Measurements from ENCODE around the gene CHST4.
A peak's percentile ranks its signal among the peaks of the same experiment; 100 is the strongest.
"Not testable (repeated sequence)": the region's sequence is repeated elsewhere in the genome, so short reads cannot be mapped to it uniquely, and the experiment has no call there.

CHST4 gene

GRCh38 chr16:71557954-71558582, 31.8 kb downstream of the CHST4 start:
- Histone ChIP-seq H3K36me3 (ENCODE audit: insufficient read depth, low read length) (no peaks in the 10 kb centered on the region), H3K4me2 (ENCODE audit: low read length) (no peak overlapping the region), H3K4me3 (ENCODE audit: low read length) (no peak overlapping the region), H3K27me3 (ENCODE audit: control insufficient read depth, insufficient read depth, low read length) (peaks cover 9% of the 10 kb centered on the region), H3K4me1 (ENCODE audit: control insufficient read depth, insufficient read depth, low read length) (no peaks in the 10 kb centered on the region), H3K9me3 (replicated peaks; ENCODE audit: low read length) (no peaks in the 10 kb centered on the region), H3K9ac (ENCODE audit: low read depth, low read length) (no peak overlapping the region)

- Histone ChIP-seq H3K9me3 (replicated peaks; ENCODE audit: low read length) (no peaks in the 10 kb centered on the region), H3K36me3 (ENCODE audit: insufficient read depth, low read length) (no peaks in the 10 kb centered on the region), H3K4me1 (ENCODE audit: control insufficient read depth, insufficient read depth, low read length) (peaks cover 3% of the 10 kb centered on the region), H3K4me3 (ENCODE audit: low read length) (no peak overlapping the region), H3K27me3 (ENCODE audit: control insufficient read depth, insufficient read depth, low read length) (peaks cover 9% of the 10 kb centered on the region), H3K4me2 (ENCODE audit: low read length) (no peak overlapping the region), H3K9ac (ENCODE audit: low read depth, low read length) (no peak overlapping the region)
Observed at GRCh38 chr16:71559855-71560254, 33.6 kb downstream of the CHST4 start.

GRCh38 chr16:71561886-71562285, 35.7 kb downstream of the CHST4 start:
- not testable (repeated sequence) for H3K9me3 ChIP-seq (replicated peaks; ENCODE audit: low read length)

GRCh38 chr16:71562552-71562951, 36.3 kb downstream of the CHST4 start:
- Histone ChIP-seq H3K4me2 (ENCODE audit: low read length) (no peak overlapping the region), H3K27me3 (ENCODE audit: control insufficient read depth, insufficient read depth, low read length) (peaks cover 16% of the 10 kb centered on the region), H3K9me3 (replicated peaks; ENCODE audit: low read length) (no peaks in the 10 kb centered on the region), H3K9ac (ENCODE audit: low read depth, low read length) (no peak overlapping the region), H3K4me3 (ENCODE audit: low read length) (no peak overlapping the region), H3K4me1 (ENCODE audit: control insufficient read depth, insufficient read depth, low read length) (peaks cover 9% of the 10 kb centered on the region), H3K36me3 (ENCODE audit: insufficient read depth, low read length) (no peaks in the 10 kb centered on the region)

More at GRCh38 chr16:71561886-71562285, 35.7 kb downstream of the CHST4 start:
- peaks cover 15% of the 10 kb centered on the region for H3K27me3 ChIP-seq (ENCODE audit: control insufficient read depth, insufficient read depth, low read length)
- not testable (repeated sequence) for H3K36me3 ChIP-seq (ENCODE audit: insufficient read depth, low read length); H3K4me2 ChIP-seq (ENCODE audit: low read length); H3K4me3 ChIP-seq (ENCODE audit: low read length); H3K9ac ChIP-seq (ENCODE audit: low read depth, low read length); H3K4me1 ChIP-seq (ENCODE audit: control insufficient read depth, insufficient read depth, low read length)

GRCh38 chr16:71564335-71564967, 38.2 kb downstream of the CHST4 start:
- Histone ChIP-seq H3K9me3 (replicated peaks; ENCODE audit: low read length) (no peaks in the 10 kb centered on the region), H3K4me3 (ENCODE audit: low read length) (peak overlapping the region; percentile 72), H3K4me2 (ENCODE audit: low read length) (peak overlapping the region; percentile 84), H3K27me3 (ENCODE audit: control insufficient read depth, insufficient read depth, low read length) (peaks cover 17% of the 10 kb centered on the region), H3K36me3 (ENCODE audit: insufficient read depth, low read length) (no peaks in the 10 kb centered on the region), H3K9ac (ENCODE audit: low read depth, low read length) (peak overlapping the region; percentile 72), H3K4me1 (ENCODE audit: control insufficient read depth, insufficient read depth, low read length) (peaks cover 9% of the 10 kb centered on the region)

- no peak overlapping the region for H3K9ac ChIP-seq (ENCODE audit: low read depth, low read length)
Observed at GRCh38 chr16:71565812-71566700, 39.8 kb downstream of the CHST4 start.

GRCh38 chr16:71567931-71568330, 41.7 kb downstream of the CHST4 start:
- Histone ChIP-seq H3K4me1 (ENCODE audit: control insufficient read depth, insufficient read depth, low read length) (peaks cover 9% of the 10 kb centered on the region), H3K9ac (ENCODE audit: low read depth, low read length) (no peak overlapping the region), H3K9me3 (replicated peaks; ENCODE audit: low read length) (no peaks in the 10 kb centered on the region), H3K4me3 (ENCODE audit: low read length) (no peak overlapping the region), H3K27me3 (ENCODE audit: control insufficient read depth, insufficient read depth, low read length) (peaks cover 31% of the 10 kb centered on the region), H3K4me2 (ENCODE audit: low read length) (no peak overlapping the region), H3K36me3 (ENCODE audit: insufficient read depth, low read length) (no peaks in the 10 kb centered on the region)

More at GRCh38 chr16:71565812-71566700, 39.8 kb downstream of the CHST4 start:
- H3K4me1 ChIP-seq (ENCODE audit: control insufficient read depth, insufficient read depth, low read length): peaks cover 9% of the 10 kb centered on the region
- no peaks in the 10 kb centered on the region for H3K36me3 ChIP-seq (ENCODE audit: insufficient read depth, low read length)
- peak overlapping the region; percentile 84 for H3K4me2 ChIP-seq (ENCODE audit: low read length)
- H3K9me3 ChIP-seq (replicated peaks; ENCODE audit: low read length): no peaks in the 10 kb centered on the region
- H3K4me3 ChIP-seq (ENCODE audit: low read length): peak overlapping the region; percentile 72
- peaks cover 20% of the 10 kb centered on the region for H3K27me3 ChIP-seq (ENCODE audit: control insufficient read depth, insufficient read depth, low read length)

GRCh38 chr16:71568551-71568950, 42.3 kb downstream of the CHST4 start:
- Histone ChIP-seq H3K4me2 (ENCODE audit: low read length) (no peak overlapping the region), H3K4me3 (ENCODE audit: low read length) (no peak overlapping the region), H3K9me3 (replicated peaks; ENCODE audit: low read length) (no peaks in the 10 kb centered on the region), H3K27me3 (ENCODE audit: control insufficient read depth, insufficient read depth, low read length) (peaks cover 31% of the 10 kb centered on the region), H3K36me3 (ENCODE audit: insufficient read depth, low read length) (no peaks in the 10 kb centered on the region), H3K9ac (ENCODE audit: low read depth, low read length) (no peak overlapping the region), H3K4me1 (ENCODE audit: control insufficient read depth, insufficient read depth, low read length) (peaks cover 9% of the 10 kb centered on the region)

GRCh38 chr16:71569621-71570020, 43.4 kb downstream of the CHST4 start:
- Histone ChIP-seq H3K9ac (ENCODE audit: low read depth, low read length) (no peak overlapping the region), H3K27me3 (ENCODE audit: control insufficient read depth, insufficient read depth, low read length) (peaks cover 32% of the 10 kb centered on the region), H3K9me3 (replicated peaks; ENCODE audit: low read length) (no peaks in the 10 kb centered on the region), H3K4me1 (ENCODE audit: control insufficient read depth, insufficient read depth, low read length) (peaks cover 6% of the 10 kb centered on the region), H3K36me3 (ENCODE audit: insufficient read depth, low read length) (no peaks in the 10 kb centered on the region), H3K4me2 (ENCODE audit: low read length) (no peak overlapping the region), H3K4me3 (ENCODE audit: low read length) (no peak overlapping the region)

- Histone ChIP-seq H3K27me3 (ENCODE audit: control insufficient read depth, insufficient read depth, low read length) (peaks cover 36% of the 10 kb centered on the region), H3K9ac (ENCODE audit: low read depth, low read length) (no peak overlapping the region), H3K9me3 (replicated peaks; ENCODE audit: low read length) (no peaks in the 10 kb centered on the region)
Observed at GRCh38 chr16:71570144-71570543, 43.9 kb downstream of the CHST4 start.

GRCh38 chr16:71572497-71573116, 46.4 kb downstream of the CHST4 start:
- no peak overlapping the region for H3K4me2 ChIP-seq (ENCODE audit: low read length)
- H3K9me3 ChIP-seq (replicated peaks; ENCODE audit: low read length): no peaks in the 10 kb centered on the region
- H3K4me3 ChIP-seq (ENCODE audit: low read length): no peak overlapping the region
- H3K9ac ChIP-seq (ENCODE audit: low read depth, low read length): no peak overlapping the region
- no peaks in the 10 kb centered on the region for H3K36me3 ChIP-seq (ENCODE audit: insufficient read depth, low read length)
- H3K27me3 ChIP-seq (ENCODE audit: control insufficient read depth, insufficient read depth, low read length): peaks cover 41% of the 10 kb centered on the region
- H3K4me1 ChIP-seq (ENCODE audit: control insufficient read depth, insufficient read depth, low read length): no peaks in the 10 kb centered on the region

More at GRCh38 chr16:71570144-71570543, 43.9 kb downstream of the CHST4 start:
- no peak overlapping the region for H3K4me2 ChIP-seq (ENCODE audit: low read length)
- H3K4me1 ChIP-seq (ENCODE audit: control insufficient read depth, insufficient read depth, low read length): peaks cover 6% of the 10 kb centered on the region
- no peak overlapping the region for H3K4me3 ChIP-seq (ENCODE audit: low read length)
- H3K36me3 ChIP-seq (ENCODE audit: insufficient read depth, low read length): no peaks in the 10 kb centered on the region
